ENCODE results near the gene CTNNA2.

- TF ChIP-seq, protein P1, sequence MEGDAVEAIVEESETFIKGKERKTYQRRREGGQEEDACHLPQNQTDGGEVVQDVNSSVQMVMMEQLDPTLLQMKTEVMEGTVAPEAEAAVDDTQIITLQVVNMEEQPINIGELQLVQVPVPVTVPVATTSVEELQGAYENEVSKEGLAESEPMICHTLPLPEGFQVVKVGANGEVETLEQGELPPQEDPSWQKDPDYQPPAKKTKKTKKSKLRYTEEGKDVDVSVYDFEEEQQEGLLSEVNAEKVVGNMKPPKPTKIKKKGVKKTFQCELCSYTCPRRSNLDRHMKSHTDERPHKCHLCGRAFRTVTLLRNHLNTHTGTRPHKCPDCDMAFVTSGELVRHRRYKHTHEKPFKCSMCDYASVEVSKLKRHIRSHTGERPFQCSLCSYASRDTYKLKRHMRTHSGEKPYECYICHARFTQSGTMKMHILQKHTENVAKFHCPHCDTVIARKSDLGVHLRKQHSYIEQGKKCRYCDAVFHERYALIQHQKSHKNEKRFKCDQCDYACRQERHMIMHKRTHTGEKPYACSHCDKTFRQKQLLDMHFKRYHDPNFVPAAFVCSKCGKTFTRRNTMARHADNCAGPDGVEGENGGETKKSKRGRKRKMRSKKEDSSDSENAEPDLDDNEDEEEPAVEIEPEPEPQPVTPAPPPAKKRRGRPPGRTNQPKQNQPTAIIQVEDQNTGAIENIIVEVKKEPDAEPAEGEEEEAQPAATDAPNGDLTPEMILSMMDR (IDR thresholded peaks at IDR 0.05), result no peak
- TF ChIP-seq ZFX (IDR thresholded peaks at IDR 0.05; ENCODE audit: borderline replicate concordance), result no peak
Observed at GRCh38 chr2:80689106-80689505, 1176.3 kb downstream of the CTNNA2 start.

All from 22Rv1 (cell line).